Measurements from ENCODE around the gene CACNA1C. TPM values are rescaled to one million over a fixed set of nuclear protein-coding genes. Genes with fewer than 3 reads are reported as not detected.

Gene CACNA1C
- total and polyA plus RNA-seq, 2 of the 4 experiments (the other 2 are of a cell fraction), result 1.6 to 2.6 TPM

DNA sequence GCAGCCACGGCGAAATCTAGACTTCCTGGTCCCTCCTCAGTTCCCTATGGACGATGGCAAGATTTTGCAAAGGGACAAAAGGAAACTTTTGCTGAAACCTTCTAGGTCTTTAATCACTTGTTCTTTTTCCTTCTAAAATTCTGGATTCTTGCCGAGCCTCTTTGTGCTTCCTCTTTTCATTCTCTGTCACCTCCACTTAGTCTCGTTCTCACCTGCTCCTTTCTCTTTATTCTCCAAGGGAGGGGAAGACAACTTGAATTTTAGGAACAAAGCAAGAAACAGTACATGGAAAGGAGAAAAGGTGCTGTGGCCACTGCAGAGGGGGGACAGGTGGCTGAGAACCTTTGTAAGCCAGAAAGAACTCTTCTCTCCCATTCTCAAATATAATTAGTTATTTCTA, 194.8 kb downstream of the CACNA1C start:
- Histone ChIP-seq H2BK20ac (ENCODE audit: low read depth, low read length) (peak overlapping the region; percentile 91), H3K79me1 (ENCODE audit: low read depth in 1 of 2, low read length in 2 of 2) (peaks cover 9 to 52% of the 10 kb centered on the region in 2 experiments; a peak in 3 of 4 replicates), H2AK9ac (replicated peaks; ENCODE audit: low read depth, low read length, poor library complexity) (no peak overlapping the region), H3K9me1 (ENCODE audit: insufficient read depth, low read length) (peaks cover 50% of the 10 kb centered on the region), H3K14ac (replicated peaks; ENCODE audit: low read depth, low read length) (peak overlapping the region; percentile 78), H4K5ac (ENCODE audit: low read depth, low read length) (peak overlapping the region; percentile 73), H4K8ac (ENCODE audit: low read depth in 2 of 2, low read length in 2 of 2) (peak overlapping the region; percentile 40 to 70), H3K18ac (ENCODE audit: low read depth, low read length) (peak overlapping the region; percentile 63), H3K23ac (ENCODE audit: low read depth, low read length) (no peak overlapping the region), H4K20me1 (ENCODE audit: insufficient read depth, low read length) (0 out of 2 replicates have a peak, but pooled peaks cover 3% of the 10 kb centered on the region), H2BK5ac (ENCODE audit: low read depth, low read length, poor library complexity, severe bottlenecking) (peak overlapping the region; percentile 77), H3K9me3 (ENCODE audit: control insufficient read depth, insufficient read depth, low read length) (no peaks in the 10 kb centered on the region), H3K4me2 (ENCODE audit: low read depth, low read length) (no peak overlapping the region), H2AK5ac (ENCODE audit: low read depth, low read length) (peak overlapping the region; percentile 83), H3K27me3 (ENCODE audit: control insufficient read depth, insufficient read depth, low read length) (no peaks in the 10 kb centered on the region), H3K4me1 (ENCODE audit: control insufficient read depth, insufficient read depth, low read length) (peaks cover 59% of the 10 kb centered on the region), H3K36me3 (ENCODE audit: control insufficient read depth, insufficient read depth, low read length) (no peaks in the 10 kb centered on the region), H3K4me3 (ENCODE audit: insufficient read depth, low read depth, low read length) (no peak overlapping the region), H2BK120ac (ENCODE audit: low read depth, low read length) (peak overlapping the region; percentile 93), H2BK15ac (ENCODE audit: low read depth, low read length) (peak overlapping the region; percentile 88; the same call in 2 of the 3 replicates), H4K91ac (ENCODE audit: insufficient read depth, low read depth, low read length) (peak overlapping the region; percentile 88), H2AFZ (replicated peaks; ENCODE audit: low read length, poor library complexity) (no peak overlapping the region), H3K4ac (ENCODE audit: low read depth, low read length) (peak overlapping the region; percentile 80), H3K56ac (ENCODE audit: extremely low read depth, insufficient read depth, low read length) (peak overlapping the region; percentile 59), H3K9ac (ENCODE audit: low read depth, low read length) (no peak overlapping the region), H3K27ac (ENCODE audit: insufficient read depth, low read length) (peak overlapping the region; percentile 56)
- ChIA-PET POLR2A (ENCODE audit: unreplicated experiment) (no interaction called here), CTCF (no interaction called here)
- ATAC-seq (ENCODE audit: low read depth) (no peak), DNase-seq (no peak)
- in situ Hi-C loops (cut with MboI; ENCODE audit: low sequenced_read_pairs) (no loop called here), intact Hi-C loops (cut with micrococcal nuclease) (no loop called here), dilution Hi-C loops (cut with HindIII; ENCODE audit: low sequenced_read_pairs, unreplicated experiment) (no loop called here)
- BruUV-seq (replicated peaks), result no TSS peak
- WGBS, 2 experiments (ENCODE audit: extremely low coverage in 2 of 2, insufficient read length in 1 of 2), result 94% methylated on average over 3 of the region's 5 CpGs; no CpG with 5 or more reads in 1 of the 2 experiments
- TF ChIP-seq, protein P1, sequence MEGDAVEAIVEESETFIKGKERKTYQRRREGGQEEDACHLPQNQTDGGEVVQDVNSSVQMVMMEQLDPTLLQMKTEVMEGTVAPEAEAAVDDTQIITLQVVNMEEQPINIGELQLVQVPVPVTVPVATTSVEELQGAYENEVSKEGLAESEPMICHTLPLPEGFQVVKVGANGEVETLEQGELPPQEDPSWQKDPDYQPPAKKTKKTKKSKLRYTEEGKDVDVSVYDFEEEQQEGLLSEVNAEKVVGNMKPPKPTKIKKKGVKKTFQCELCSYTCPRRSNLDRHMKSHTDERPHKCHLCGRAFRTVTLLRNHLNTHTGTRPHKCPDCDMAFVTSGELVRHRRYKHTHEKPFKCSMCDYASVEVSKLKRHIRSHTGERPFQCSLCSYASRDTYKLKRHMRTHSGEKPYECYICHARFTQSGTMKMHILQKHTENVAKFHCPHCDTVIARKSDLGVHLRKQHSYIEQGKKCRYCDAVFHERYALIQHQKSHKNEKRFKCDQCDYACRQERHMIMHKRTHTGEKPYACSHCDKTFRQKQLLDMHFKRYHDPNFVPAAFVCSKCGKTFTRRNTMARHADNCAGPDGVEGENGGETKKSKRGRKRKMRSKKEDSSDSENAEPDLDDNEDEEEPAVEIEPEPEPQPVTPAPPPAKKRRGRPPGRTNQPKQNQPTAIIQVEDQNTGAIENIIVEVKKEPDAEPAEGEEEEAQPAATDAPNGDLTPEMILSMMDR (conservative IDR thresholded peaks at IDR 0.05; ENCODE audit: low read depth, low read length), result no peak
- TF ChIP-seq RCOR1 (IDR thresholded peaks at IDR 0.05; ENCODE audit: insufficient replicate concordance, low read length), result no peak
- TF ChIP-seq RAD21 (IDR thresholded peaks at IDR 0.05; ENCODE audit: low read length), result no peak
- TF ChIP-seq SMC3 (IDR thresholded peaks at IDR 0.05; ENCODE audit: low read depth, low read length), result no peak
- TF ChIP-seq POLR2A (IDR thresholded peaks at IDR 0.05; ENCODE audit: low read depth, low read length), result no peak
- TF ChIP-seq, protein P2, sequence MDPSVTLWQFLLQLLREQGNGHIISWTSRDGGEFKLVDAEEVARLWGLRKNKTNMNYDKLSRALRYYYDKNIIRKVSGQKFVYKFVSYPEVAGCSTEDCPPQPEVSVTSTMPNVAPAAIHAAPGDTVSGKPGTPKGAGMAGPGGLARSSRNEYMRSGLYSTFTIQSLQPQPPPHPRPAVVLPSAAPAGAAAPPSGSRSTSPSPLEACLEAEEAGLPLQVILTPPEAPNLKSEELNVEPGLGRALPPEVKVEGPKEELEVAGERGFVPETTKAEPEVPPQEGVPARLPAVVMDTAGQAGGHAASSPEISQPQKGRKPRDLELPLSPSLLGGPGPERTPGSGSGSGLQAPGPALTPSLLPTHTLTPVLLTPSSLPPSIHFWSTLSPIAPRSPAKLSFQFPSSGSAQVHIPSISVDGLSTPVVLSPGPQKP (IDR thresholded peaks at IDR 0.05; ENCODE audit: borderline replicate concordance, low read depth, low read length), result no peak
- TF ChIP-seq NFE2L2 (IDR thresholded peaks at IDR 0.05; ENCODE audit: low read depth, low read length), result no peak
- no peak for TF ChIP-seq MAFK (IDR thresholded peaks at IDR 0.05; ENCODE audit: low read depth, low read length)
- no peak for TF ChIP-seq CHD1 (IDR thresholded peaks at IDR 0.05; ENCODE audit: low read depth, low read length)
- no peak for TF ChIP-seq BHLHE40 (IDR thresholded peaks at IDR 0.05; ENCODE audit: low read depth, low read length)
- no peak for TF ChIP-seq RFX5 (IDR thresholded peaks at IDR 0.05; ENCODE audit: low read depth, low read length)
- TF ChIP-seq, protein P3, sequence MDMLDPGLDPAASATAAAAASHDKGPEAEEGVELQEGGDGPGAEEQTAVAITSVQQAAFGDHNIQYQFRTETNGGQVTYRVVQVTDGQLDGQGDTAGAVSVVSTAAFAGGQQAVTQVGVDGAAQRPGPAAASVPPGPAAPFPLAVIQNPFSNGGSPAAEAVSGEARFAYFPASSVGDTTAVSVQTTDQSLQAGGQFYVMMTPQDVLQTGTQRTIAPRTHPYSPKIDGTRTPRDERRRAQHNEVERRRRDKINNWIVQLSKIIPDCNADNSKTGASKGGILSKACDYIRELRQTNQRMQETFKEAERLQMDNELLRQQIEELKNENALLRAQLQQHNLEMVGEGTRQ (IDR thresholded peaks at IDR 0.05; ENCODE audit: low read depth, low read length), result no peak
- TF ChIP-seq MAZ (IDR thresholded peaks at IDR 0.05; ENCODE audit: borderline replicate concordance, low read depth, low read length), result no peak
- TF ChIP-seq CEBPB (IDR thresholded peaks at IDR 0.05; ENCODE audit: low read depth, low read length), result no peak

Measured in IMR-90 (cell line).